Esophagus squamous epithelium (tissue), 5 donors: ENCODE data around the gene BRDT. TPM values are rescaled to one million over a fixed set of nuclear protein-coding genes. Genes with fewer than 3 reads are reported as not detected.

Experiments used
- DNase-seq: peaks from one replicate; lab custom pipeline; 2025; lab: John Stamatoyannopoulos, UW
- H3K27ac ChIP-seq, 4 donors: fragments of 200-600 bp; sonication (generic); one replicate each; pipeline ENCODE4 v1.5.1; 2016 to 2019; ENCODE audit warnings: mild to moderate bottlenecking in 1 of 4
- H3K27me3 ChIP-seq, 4 donors: fragments of 200-600 bp; sonication (generic); 1 replicate in 3 of 4; 2 replicates in 1 of 4; pipeline versions ENCODE4 v1.5.1 to v1.6.0; 2017 to 2021; ENCODE audit warnings: antibody characterized with exemption in 1 of 4
- H3K36me3 ChIP-seq, 3 donors: fragments of 200-600 bp; sonication (generic); one replicate each; pipeline ENCODE4 v1.5.1; 2016 to 2019
- H3K4me1 ChIP-seq, 3 donors: fragments of 200-600 bp; sonication (generic); one replicate each; pipeline ENCODE4 v1.5.1; 2017 to 2019
- H3K4me3 ChIP-seq, 4 donors: fragments of 200-600 bp; sonication (generic); 1 replicate in 3 of 4; 2 replicates in 1 of 4; pipeline ENCODE4 v1.5.1; 2016 to 2019; ENCODE audit warnings: mild to moderate bottlenecking in 2 of 4, moderate library complexity in 1 of 4
- H3K9me3 ChIP-seq, 3 donors: fragments of 200-600 bp; sonication (generic); one replicate each; pipeline ENCODE4 v1.5.1; 2016 to 2019
- CTCF ChIP-seq, 6 experiments: fragments of 450-650 bp in 4 of 6; fragments of 200-600 bp in 2 of 6; sonication (generic) in 2 of 6; IDR thresholded peaks; one replicate each; pipeline ENCODE4 v1.5.1; 2016 to 2019; ENCODE audit warnings: antibody characterized with exemption in 6 of 6, mild to moderate bottlenecking in 4 of 6, moderate library complexity in 4 of 6
- POLR2A ChIP-seq, 4 donors: fragments of 450-650 bp; IDR thresholded peaks; one replicate each; pipeline ENCODE4 v1.6.1; 2017; ENCODE audit warnings: antibody characterized with exemption in 4 of 4, mild to moderate bottlenecking in 4 of 4, moderate library complexity in 3 of 4
- WGBS, 2 donors: methylation state at CpG; one replicate each; pipeline ENCODE4 v1.1.5; 2018; 5-methylcytosine and 5-hydroxymethylcytosine counted together
- intact Hi-C: fragments of 100-400 bp; cut with DNase I; formaldehyde crosslinking; loops from one replicate; pipeline ENCODE4 v1.15.0; 2022
- total RNA-seq, 4 donors: library from RNA; depleted of rRNA; stranded (reverse); fragments of >200 nt; gene quantifications; one replicate each; pipeline ENCODE4 v1.1.0, GENCODE V29; 2016
- donor health status: DM: yes; HTN: yes; CAD: no.

BRDT gene
- total RNA-seq, 4 donors from 2014 or later: not detected

- Histone ChIP-seq H3K4me3 (no peak overlapping the region), H3K4me1 (no peaks in the 10 kb centered on the region), H3K27me3 (no peaks in the 10 kb centered on the region), H3K27ac (no peak overlapping the region), H3K36me3 (no peaks in the 10 kb centered on the region), H3K9me3 (no peaks in the 10 kb centered on the region)
- no peak for TF ChIP-seq POLR2A (IDR thresholded peaks at IDR 0.05)
- TF ChIP-seq CTCF (IDR thresholded peaks at IDR 0.05): no peak
- WGBS, 2 donors: 59 to 67% methylated on average over 4 of the region's 4 CpGs
- intact Hi-C loops: no loop called here
- DNase-seq: no peak
Measured at GRCh38 chr1:91948097-91948496, 1.1 kb upstream of the BRDT start.

GRCh38 chr1:91948501-91949355 lies 473 bp upstream of the BRDT start:
- intact Hi-C loops: no loop called here
- Histone ChIP-seq H3K27ac (no peak overlapping the region), H3K4me3 (no peak overlapping the region), H3K36me3 (no peaks in the 10 kb centered on the region), H3K27me3 (no peaks in the 10 kb centered on the region), H3K9me3 (no peaks in the 10 kb centered on the region), H3K4me1 (no peaks in the 10 kb centered on the region)
- no peak for DNase-seq
- TF ChIP-seq POLR2A (IDR thresholded peaks at IDR 0.05) (no peak), CTCF (IDR thresholded peaks at IDR 0.05) (no peak)
- WGBS, 2 donors: 72 to 76% methylated on average over 29 of the region's 29 CpGs

- intact Hi-C loops: no loop called here
- Histone ChIP-seq H3K9me3 (no peaks in the 10 kb centered on the region), H3K27ac (no peak overlapping the region), H3K27me3 (no peaks in the 10 kb centered on the region), H3K4me3 (no peak overlapping the region), H3K4me1 (no peaks in the 10 kb centered on the region), H3K36me3 (no peaks in the 10 kb centered on the region)
- TF ChIP-seq CTCF (IDR thresholded peaks at IDR 0.05): no peak
- no peak for TF ChIP-seq POLR2A (IDR thresholded peaks at IDR 0.05)
- WGBS, 2 donors: 65 to 73% methylated on average over 2 of the region's 2 CpGs
- DNase-seq: no peak
Measured at GRCh38 chr1:91952187-91952586, 3.0 kb downstream of the BRDT start.

GRCh38 chr1:91958926-91959325 lies 9.7 kb downstream of the BRDT start:
- DNase-seq: no peak
- H3K36me3 ChIP-seq: no peaks in the 10 kb centered on the region
- H3K4me1 ChIP-seq: no peaks in the 10 kb centered on the region
- TF ChIP-seq POLR2A (IDR thresholded peaks at IDR 0.05): no peak
- no peak for TF ChIP-seq CTCF (IDR thresholded peaks at IDR 0.05)
- H3K27ac ChIP-seq: no peak overlapping the region
- H3K27me3 ChIP-seq: no peaks in the 10 kb centered on the region
- intact Hi-C loops: no loop called here
- WGBS, 2 donors: 72 to 76% methylated on average over 5 of the region's 5 CpGs
- H3K9me3 ChIP-seq: no peaks in the 10 kb centered on the region
- H3K4me3 ChIP-seq: no peak overlapping the region

- Histone ChIP-seq H3K27me3 (no peaks in the 10 kb centered on the region), H3K36me3 (no peaks in the 10 kb centered on the region), H3K4me1 (no peaks in the 10 kb centered on the region), H3K27ac (no peak overlapping the region), H3K9me3 (no peaks in the 10 kb centered on the region), H3K4me3 (no peak overlapping the region)
- TF ChIP-seq CTCF (IDR thresholded peaks at IDR 0.05): no peak
- no peak for TF ChIP-seq POLR2A (IDR thresholded peaks at IDR 0.05)
- intact Hi-C loops: no loop called here
- 74 to 88% methylated on average over 2 of the region's 2 CpGs for WGBS, 2 donors
- no peak for DNase-seq
Measured at GRCh38 chr1:91968334-91968733, 19.1 kb downstream of the BRDT start.
